A549 (cell line): ENCODE results near the gene TM4SF20.

ENCODE experiments used
- CHD2 ChIP-seq: fragments of 150-350 bp; IDR thresholded peaks from 2 replicates; pipeline ENCODE4 v1.6.1; 2014; ENCODE audit warnings: low read length; ENCODE audit not compliant: partially characterized antibody
- ESRRA ChIP-seq: fragments of 150-350 bp; IDR thresholded peaks from 2 replicates; pipeline ENCODE4 v1.6.1; 2014; ENCODE audit warnings: mild to moderate bottlenecking, low read length, borderline replicate concordance
- HDAC2 ChIP-seq: fragments of 200-600 bp; sonication (generic); IDR thresholded peaks from 2 replicates; pipeline ENCODE4 v1.6.1; 2016
- HOXA7 ChIP-seq: fragments of 250-450 bp; sonication (Bioruptor Pico); IDR thresholded peaks from 2 replicates; pipeline ENCODE4 v1.5.0; 2020; ENCODE audit warnings: mild to moderate bottlenecking, moderate library complexity
- JUN ChIP-seq, 2 experiments: fragments of >200 bp; sonication (Bioruptor Twin); formaldehyde crosslinking; IDR thresholded peaks; 2 replicates in 1 of 2; 3 replicates in 1 of 2; pipeline ENCODE4 v1.6.1; 2016 to 2017
- MAFK ChIP-seq: fragments of 450-650 bp; IDR thresholded peaks from 2 replicates; pipeline ENCODE4 v1.6.1; 2014; ENCODE audit not compliant: partially characterized antibody
- MYC ChIP-seq: IDR thresholded peaks from 2 replicates; pipeline ENCODE4 v1.6.1; 2012; ENCODE audit warnings: mild to moderate bottlenecking, inconsistent platforms, low read length, improper control_type of control experiment, borderline replicate concordance
- NFE2L2 ChIP-seq: fragments of 150-350 bp; conservative IDR thresholded peaks from 2 replicates; pipeline ENCODE4 v1.6.1; 2014; ENCODE audit warnings: low read length
- PHF8 ChIP-seq: fragments of 200-600 bp; sonication (generic); IDR thresholded peaks from 2 replicates; pipeline ENCODE4 v1.6.1; 2016; ENCODE audit warnings: low read depth, mild to moderate bottlenecking, antibody characterized with exemption, moderate library complexity, borderline replicate concordance
- POLR2A ChIP-seq: IDR thresholded peaks from 2 replicates; pipeline ENCODE4 v1.6.1; 2012; ENCODE audit warnings: mild to moderate bottlenecking, low read length
- RAD21 ChIP-seq, 2 experiments: fragments of >200 bp in 1 of 2; sonication (Bioruptor Twin) in 1 of 2; formaldehyde crosslinking in 1 of 2; IDR thresholded peaks in 1 of 2; conservative IDR thresholded peaks in 1 of 2; 2 replicates in 1 of 2; 3 replicates in 1 of 2; pipeline ENCODE4 v1.6.1; 2012 to 2018; ENCODE audit warnings: inconsistent platforms in 1 of 2
- TF ChIP-seq, protein P1 (sequence below): fragments of >200 bp; sonication (Bioruptor Twin); formaldehyde crosslinking; IDR thresholded peaks from 3 replicates; pipeline ENCODE4 v1.5.1; 2016
- TF ChIP-seq, protein P2 (sequence below): fragments of 150-350 bp; IDR thresholded peaks from 2 replicates; pipeline ENCODE4 v1.6.1; 2014; ENCODE audit warnings: low read depth, mild to moderate bottlenecking, low read length
- TF ChIP-seq, protein P3 (sequence below): fragments of 450-650 bp; IDR thresholded peaks from 2 replicates; pipeline ENCODE4 v1.6.1; 2014; ENCODE audit warnings: antibody characterized with exemption

DNA sequence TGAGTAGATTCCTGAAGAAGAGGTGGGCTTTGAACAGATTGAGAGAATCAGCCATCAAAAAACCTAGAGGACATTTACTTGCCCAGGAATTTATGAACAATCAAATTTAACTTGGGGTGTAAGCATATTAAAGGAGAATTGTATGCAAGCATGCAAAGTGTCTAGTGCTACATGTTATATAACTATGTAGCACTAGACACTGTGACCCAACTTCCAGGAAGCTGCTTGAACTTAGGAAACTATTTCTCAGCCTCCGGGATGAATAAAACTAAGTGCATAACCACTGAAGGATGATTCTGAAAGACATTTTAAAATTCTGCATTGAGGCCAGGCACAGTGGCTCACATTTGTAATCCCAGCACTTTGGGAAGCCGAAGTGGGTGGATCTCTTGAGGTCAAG is 41.7 kb downstream of the TM4SF20 start:
- TF ChIP-seq, protein P1, sequence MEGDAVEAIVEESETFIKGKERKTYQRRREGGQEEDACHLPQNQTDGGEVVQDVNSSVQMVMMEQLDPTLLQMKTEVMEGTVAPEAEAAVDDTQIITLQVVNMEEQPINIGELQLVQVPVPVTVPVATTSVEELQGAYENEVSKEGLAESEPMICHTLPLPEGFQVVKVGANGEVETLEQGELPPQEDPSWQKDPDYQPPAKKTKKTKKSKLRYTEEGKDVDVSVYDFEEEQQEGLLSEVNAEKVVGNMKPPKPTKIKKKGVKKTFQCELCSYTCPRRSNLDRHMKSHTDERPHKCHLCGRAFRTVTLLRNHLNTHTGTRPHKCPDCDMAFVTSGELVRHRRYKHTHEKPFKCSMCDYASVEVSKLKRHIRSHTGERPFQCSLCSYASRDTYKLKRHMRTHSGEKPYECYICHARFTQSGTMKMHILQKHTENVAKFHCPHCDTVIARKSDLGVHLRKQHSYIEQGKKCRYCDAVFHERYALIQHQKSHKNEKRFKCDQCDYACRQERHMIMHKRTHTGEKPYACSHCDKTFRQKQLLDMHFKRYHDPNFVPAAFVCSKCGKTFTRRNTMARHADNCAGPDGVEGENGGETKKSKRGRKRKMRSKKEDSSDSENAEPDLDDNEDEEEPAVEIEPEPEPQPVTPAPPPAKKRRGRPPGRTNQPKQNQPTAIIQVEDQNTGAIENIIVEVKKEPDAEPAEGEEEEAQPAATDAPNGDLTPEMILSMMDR: no peak
- TF ChIP-seq, protein P2, sequence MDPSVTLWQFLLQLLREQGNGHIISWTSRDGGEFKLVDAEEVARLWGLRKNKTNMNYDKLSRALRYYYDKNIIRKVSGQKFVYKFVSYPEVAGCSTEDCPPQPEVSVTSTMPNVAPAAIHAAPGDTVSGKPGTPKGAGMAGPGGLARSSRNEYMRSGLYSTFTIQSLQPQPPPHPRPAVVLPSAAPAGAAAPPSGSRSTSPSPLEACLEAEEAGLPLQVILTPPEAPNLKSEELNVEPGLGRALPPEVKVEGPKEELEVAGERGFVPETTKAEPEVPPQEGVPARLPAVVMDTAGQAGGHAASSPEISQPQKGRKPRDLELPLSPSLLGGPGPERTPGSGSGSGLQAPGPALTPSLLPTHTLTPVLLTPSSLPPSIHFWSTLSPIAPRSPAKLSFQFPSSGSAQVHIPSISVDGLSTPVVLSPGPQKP: no peak
- no peak for TF ChIP-seq CHD2
- no peak for TF ChIP-seq POLR2A
- TF ChIP-seq ESRRA: no peak
- no peak for TF ChIP-seq RAD21 (conservative IDR thresholded peaks at IDR 0.05 in 1 of 2, IDR thresholded peaks at IDR 0.05 in 1 of 2)
- TF ChIP-seq, protein P3, sequence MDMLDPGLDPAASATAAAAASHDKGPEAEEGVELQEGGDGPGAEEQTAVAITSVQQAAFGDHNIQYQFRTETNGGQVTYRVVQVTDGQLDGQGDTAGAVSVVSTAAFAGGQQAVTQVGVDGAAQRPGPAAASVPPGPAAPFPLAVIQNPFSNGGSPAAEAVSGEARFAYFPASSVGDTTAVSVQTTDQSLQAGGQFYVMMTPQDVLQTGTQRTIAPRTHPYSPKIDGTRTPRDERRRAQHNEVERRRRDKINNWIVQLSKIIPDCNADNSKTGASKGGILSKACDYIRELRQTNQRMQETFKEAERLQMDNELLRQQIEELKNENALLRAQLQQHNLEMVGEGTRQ: no peak
- no peak for TF ChIP-seq JUN (IDR thresholded peaks at IDR 0.05)
- no peak for TF ChIP-seq MAFK
- TF ChIP-seq PHF8: no peak
- TF ChIP-seq HDAC2: no peak
- TF ChIP-seq MYC: no peak
- no peak for TF ChIP-seq NFE2L2
- TF ChIP-seq HOXA7: no peak
